HepG2 (cell line): ENCODE results near the gene PIM3. TPM values are rescaled to one million over a fixed set of nuclear protein-coding genes. Genes with fewer than 3 reads are reported as not detected.

ENCODE experiments used
- BCLAF1 ChIP-seq: fragments of 450-650 bp; IDR thresholded peaks from 2 replicates; pipeline ENCODE4 v1.6.1; 2017; ENCODE audit warnings: mild to moderate bottlenecking
- CHD4 ChIP-seq: fragments of 200-600 bp; sonication (generic); IDR thresholded peaks from 2 replicates; pipeline ENCODE4 v1.7.0; 2017; ENCODE audit warnings: mild to moderate bottlenecking, low read length, borderline replicate concordance
- KAT2B ChIP-seq: fragments of 150-350 bp; IDR thresholded peaks from 2 replicates; pipeline ENCODE4 v1.6.1; 2014; ENCODE audit warnings: low read depth, low read length, borderline replicate concordance
- MAF1 ChIP-seq: sonication (generic); formaldehyde crosslinking; IDR thresholded peaks from 2 replicates; pipeline ENCODE4 v1.5.0; 2020; ENCODE audit warnings: missing genetic modification reagents, borderline replicate concordance
- NCOA2 ChIP-seq: sonication (generic); formaldehyde crosslinking; IDR thresholded peaks from 2 replicates; pipeline ENCODE4 v1.8.0; 2022; ENCODE audit warnings: inconsistent platforms
- SIN3A ChIP-seq: IDR thresholded peaks from 2 replicates; pipeline ENCODE4 v1.6.1; 2011; ENCODE audit warnings: low read depth, mild to moderate bottlenecking, control low read depth, low read length, borderline replicate concordance
- ZFP90 ChIP-seq: sonication (generic); formaldehyde crosslinking; IDR thresholded peaks from 2 replicates; pipeline ENCODE4 v1.8.0; 2022; ENCODE audit warnings: missing genetic modification reagents, mild to moderate bottlenecking, inconsistent platforms, borderline replicate concordance
- ZIK1 ChIP-seq: sonication (generic); formaldehyde crosslinking; IDR thresholded peaks from 2 replicates; pipeline ENCODE4 v1.5.0; 2020; ENCODE audit warnings: mild to moderate bottlenecking, low read depth, missing genetic modification reagents, borderline replicate concordance
- ZNF503 ChIP-seq: sonication (generic); formaldehyde crosslinking; IDR thresholded peaks from 2 replicates; pipeline ENCODE4 v1.4.0; 2020; ENCODE audit warnings: missing genetic modification reagents
- ZNF556 ChIP-seq: sonication (generic); formaldehyde crosslinking; IDR thresholded peaks from 2 replicates; pipeline ENCODE4 v1.4.0; 2020; ENCODE audit warnings: mild to moderate bottlenecking, missing genetic modification reagents, borderline replicate concordance
- ZNF770 ChIP-seq: sonication (generic); formaldehyde crosslinking; IDR thresholded peaks from 2 replicates; pipeline ENCODE4 v1.5.0; 2020; ENCODE audit warnings: mild to moderate bottlenecking, missing genetic modification reagents
- polyA plus RNA-seq, 8 experiments: library from polyadenylated mRNA; depleted of rRNA in 3 of 8; stranded (reverse) in 7 of 8; unstranded in 1 of 8; fragments of >200 nt; fragmentation: Illumina TruSeq in 4 of 8; extraction: Trizol in 4 of 8; gene quantifications; 2 replicates each; pipeline versions ENCODE4 v1.2.1 to v1.2.3, GENCODE V29; 2011 to 2016; ENCODE audit warnings: low read depth in 4 of 8, missing spikeins in 1 of 8, mixed read lengths in 1 of 8; ENCODE audit not compliant: insufficient read depth in 1 of 8
- total RNA-seq, 5 experiments: library from RNA; depleted of rRNA; stranded (reverse); fragments of >200 nt; fragmentation: Illumina TruSeq; extraction: Trizol; gene quantifications; 2 replicates each; pipeline ENCODE4 v1.2.3, GENCODE V29; 2016; ENCODE audit warnings: low read depth in 1 of 5
- TF ChIP-seq, protein P1 (sequence below): sonication (generic); formaldehyde crosslinking; IDR thresholded peaks from 2 replicates; pipeline ENCODE4 v1.5.1; 2020; ENCODE audit warnings: missing genetic modification reagents, mild to moderate bottlenecking, borderline replicate concordance
- TF ChIP-seq, protein P2 (sequence below), 2 experiments: IDR thresholded peaks; 2 replicates each; pipeline ENCODE4 v1.6.1; 2011 to 2012; ENCODE audit warnings: low read length in 2 of 2, borderline replicate concordance in 1 of 2, low read depth in 1 of 2, mild to moderate bottlenecking in 1 of 2, moderate library complexity in 1 of 2

The PIM3 gene
- total and polyA plus RNA-seq, 2 of the 13 experiments (the other 11 are each of a cell fraction or from before 2014, with no cell fraction given): 21.6 to 31.2 TPM

GRCh38 chr22:49951986-49952896 is 8.3 kb upstream of the PIM3 start (continued):
- peak; percentile 23; the same call in 1 of the 2 replicates for TF ChIP-seq ZNF770 (CRISPR knock-in tag)
- no peak for TF ChIP-seq ZFP90 (CRISPR knock-in tag)
- peak; percentile 55; the same call in 1 of the 2 replicates for TF ChIP-seq CHD4
- TF ChIP-seq ZIK1: no peak
- no peak for TF ChIP-seq SIN3A
- TF ChIP-seq, protein P1, sequence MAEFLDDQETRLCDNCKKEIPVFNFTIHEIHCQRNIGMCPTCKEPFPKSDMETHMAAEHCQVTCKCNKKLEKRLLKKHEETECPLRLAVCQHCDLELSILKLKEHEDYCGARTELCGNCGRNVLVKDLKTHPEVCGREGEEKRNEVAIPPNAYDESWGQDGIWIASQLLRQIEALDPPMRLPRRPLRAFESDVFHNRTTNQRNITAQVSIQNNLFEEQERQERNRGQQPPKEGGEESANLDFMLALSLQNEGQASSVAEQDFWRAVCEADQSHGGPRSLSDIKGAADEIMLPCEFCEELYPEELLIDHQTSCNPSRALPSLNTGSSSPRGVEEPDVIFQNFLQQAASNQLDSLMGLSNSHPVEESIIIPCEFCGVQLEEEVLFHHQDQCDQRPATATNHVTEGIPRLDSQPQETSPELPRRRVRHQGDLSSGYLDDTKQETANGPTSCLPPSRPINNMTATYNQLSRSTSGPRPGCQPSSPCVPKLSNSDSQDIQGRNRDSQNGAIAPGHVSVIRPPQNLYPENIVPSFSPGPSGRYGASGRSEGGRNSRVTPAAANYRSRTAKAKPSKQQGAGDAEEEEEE (CRISPR knock-in tag): no peak
- peak; percentile 85 for TF ChIP-seq NCOA2 (CRISPR knock-in tag)
- peak; percentile 46; the same call in 1 of the 2 replicates for TF ChIP-seq ZNF556 (CRISPR knock-in tag)
- no peak for TF ChIP-seq KAT2B
- no peak for TF ChIP-seq MAF1 (CRISPR knock-in tag)
- TF ChIP-seq, protein P2, sequence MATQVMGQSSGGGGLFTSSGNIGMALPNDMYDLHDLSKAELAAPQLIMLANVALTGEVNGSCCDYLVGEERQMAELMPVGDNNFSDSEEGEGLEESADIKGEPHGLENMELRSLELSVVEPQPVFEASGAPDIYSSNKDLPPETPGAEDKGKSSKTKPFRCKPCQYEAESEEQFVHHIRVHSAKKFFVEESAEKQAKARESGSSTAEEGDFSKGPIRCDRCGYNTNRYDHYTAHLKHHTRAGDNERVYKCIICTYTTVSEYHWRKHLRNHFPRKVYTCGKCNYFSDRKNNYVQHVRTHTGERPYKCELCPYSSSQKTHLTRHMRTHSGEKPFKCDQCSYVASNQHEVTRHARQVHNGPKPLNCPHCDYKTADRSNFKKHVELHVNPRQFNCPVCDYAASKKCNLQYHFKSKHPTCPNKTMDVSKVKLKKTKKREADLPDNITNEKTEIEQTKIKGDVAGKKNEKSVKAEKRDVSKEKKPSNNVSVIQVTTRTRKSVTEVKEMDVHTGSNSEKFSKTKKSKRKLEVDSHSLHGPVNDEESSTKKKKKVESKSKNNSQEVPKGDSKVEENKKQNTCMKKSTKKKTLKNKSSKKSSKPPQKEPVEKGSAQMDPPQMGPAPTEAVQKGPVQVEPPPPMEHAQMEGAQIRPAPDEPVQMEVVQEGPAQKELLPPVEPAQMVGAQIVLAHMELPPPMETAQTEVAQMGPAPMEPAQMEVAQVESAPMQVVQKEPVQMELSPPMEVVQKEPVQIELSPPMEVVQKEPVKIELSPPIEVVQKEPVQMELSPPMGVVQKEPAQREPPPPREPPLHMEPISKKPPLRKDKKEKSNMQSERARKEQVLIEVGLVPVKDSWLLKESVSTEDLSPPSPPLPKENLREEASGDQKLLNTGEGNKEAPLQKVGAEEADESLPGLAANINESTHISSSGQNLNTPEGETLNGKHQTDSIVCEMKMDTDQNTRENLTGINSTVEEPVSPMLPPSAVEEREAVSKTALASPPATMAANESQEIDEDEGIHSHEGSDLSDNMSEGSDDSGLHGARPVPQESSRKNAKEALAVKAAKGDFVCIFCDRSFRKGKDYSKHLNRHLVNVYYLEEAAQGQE (IDR thresholded peaks at IDR 0.05; ENCODE audit: borderline replicate concordance in 1 of 2, low read depth in 1 of 2, low read length in 2 of 2): no peak
- no peak for TF ChIP-seq BCLAF1
- no peak for TF ChIP-seq ZNF503 (CRISPR knock-in tag)
